SK-N-SH (cell line): ENCODE data around the gene C17orf67. TPM values are rescaled to one million over a fixed set of nuclear protein-coding genes. Genes with fewer than 3 reads are reported as not detected.

Experiments
- CTCF ChIA-PET: fragments of 300-600, 350-600 bp; formaldehyde crosslinking; extraction: SDS; loops from one replicate; lab custom pipeline; 2021; lab: Yijun Ruan, JAX
- POLR2A ChIA-PET: fragments of 350-600 bp; sonication (Branson Sonifier 250); formaldehyde crosslinking; extraction: SDS; loops from one replicate; lab custom pipeline; 2020; ENCODE audit warnings: antibody characterized with exemption, inconsistent platforms; lab: Yijun Ruan, JAX
- DNase-seq: peaks from one replicate; pipeline ENCODE4 v3.0.0; 2012
- H2AFZ ChIP-seq: fragments of 200-600 bp; sonication (generic); 2 replicates; pipeline ENCODE4 v1.8.1; 2016; ENCODE audit warnings: antibody characterized with exemption, mild to moderate bottlenecking, low read depth
- H3F3A ChIP-seq: fragments of 200-600 bp; sonication (generic); replicated peaks from 2 replicates; pipeline ENCODE3; 2016; ENCODE audit warnings: antibody characterized with exemption, mild to moderate bottlenecking; ENCODE audit not compliant: insufficient read depth
- H3K27ac ChIP-seq, 2 experiments: fragments of 200-500 bp in 1 of 2; fragments of 200-600 bp in 1 of 2; sonication (Bioruptor generic) in 1 of 2; sonication (generic), shearing (Covaris generic) in 1 of 2; 2 replicates each; pipeline versions ENCODE4 v1.5.1 to v1.6.1; 2014 to 2016; ENCODE audit warnings: low read depth in 2 of 2, inconsistent platforms in 1 of 2, low read length in 1 of 2, mild to moderate bottlenecking in 1 of 2, mixed read lengths in 1 of 2
- H3K27me3 ChIP-seq: fragments of 200-600 bp; sonication (generic), shearing (Covaris generic); 2 replicates; pipeline ENCODE4 v1.6.1; 2016; ENCODE audit warnings: mixed run types; ENCODE audit not compliant: insufficient read depth
- H3K36me3 ChIP-seq, 2 experiments: fragments of 200-500 bp in 1 of 2; fragments of 200-600 bp in 1 of 2; sonication (Bioruptor generic) in 1 of 2; sonication (generic) in 1 of 2; replicated peaks in 1 of 2; 2 replicates each; pipeline versions ENCODE3 to v1.5.1; 2014 to 2016; ENCODE audit warnings: low read length in 1 of 2, mild to moderate bottlenecking in 1 of 2; ENCODE audit not compliant: insufficient read depth in 2 of 2, control insufficient read depth in 1 of 2
- H3K4me1 ChIP-seq, 2 experiments: fragments of 200-500 bp in 1 of 2; fragments of 200-600 bp in 1 of 2; sonication (Bioruptor generic) in 1 of 2; sonication (generic), shearing (Covaris generic) in 1 of 2; 2 replicates each; pipeline versions ENCODE4 v1.5.1 to v1.6.1; 2014 to 2016; ENCODE audit warnings: low read depth in 1 of 2, low read length in 1 of 2, mixed run types in 1 of 2; ENCODE audit not compliant: insufficient read depth in 2 of 2, control insufficient read depth in 1 of 2
- H3K4me2 ChIP-seq: fragments of 200-600 bp; sonication (generic), shearing (Covaris generic); 2 replicates; pipeline ENCODE4 v1.6.1; 2017; ENCODE audit warnings: mixed run types
- H3K4me3 ChIP-seq, 2 experiments: fragments of 200-500 bp in 1 of 2; fragments of 200-600 bp in 1 of 2; sonication (Bioruptor generic) in 1 of 2; sonication (generic), shearing (Covaris generic) in 1 of 2; 2 replicates each; pipeline versions ENCODE4 v1.5.1 to v1.8.1; 2014 to 2016; ENCODE audit warnings: low read depth in 2 of 2, inconsistent platforms in 1 of 2, low read length in 1 of 2, mild to moderate bottlenecking in 1 of 2, mixed read lengths in 1 of 2, moderate library complexity in 1 of 2
- H3K79me2 ChIP-seq: fragments of 200-600 bp; sonication (generic); 2 replicates; pipeline ENCODE4 v1.8.1; 2017; ENCODE audit warnings: mild to moderate bottlenecking; ENCODE audit not compliant: insufficient read depth
- H3K9ac ChIP-seq: fragments of 200-600 bp; sonication (generic); 2 replicates; pipeline ENCODE4 v1.6.1; 2017; ENCODE audit warnings: mixed run types
- H3K9me2 ChIP-seq: fragments of 200-600 bp; sonication (generic); 2 replicates; pipeline ENCODE4 v1.6.1; 2017; ENCODE audit warnings: mixed run types
- H3K9me3 ChIP-seq: fragments of 200-600 bp; sonication (generic); 2 replicates; pipeline ENCODE4 v1.6.1; 2017; ENCODE audit warnings: mixed run types, mild to moderate bottlenecking, moderate library complexity
- H4K20me1 ChIP-seq: fragments of 200-600 bp; sonication (generic); 2 replicates; pipeline ENCODE4 v1.6.1; 2017; ENCODE audit warnings: mild to moderate bottlenecking, mixed run types; ENCODE audit not compliant: insufficient read depth
- CHD2 ChIP-seq: fragments of 150-350 bp; IDR thresholded peaks from 2 replicates; pipeline ENCODE4 v1.6.1; 2018; ENCODE audit warnings: low read length; ENCODE audit not compliant: partially characterized antibody
- CTCF ChIP-seq: fragments of 200-600 bp; sonication (generic); IDR thresholded peaks from 2 replicates; pipeline ENCODE4 v1.6.1; 2017; ENCODE audit warnings: antibody characterized with exemption, mild to moderate bottlenecking, moderate library complexity
- EP300 ChIP-seq, 2 experiments: IDR thresholded peaks; 2 replicates each; pipeline versions ENCODE4 v1.4.0 to v1.6.1; 2012; ENCODE audit warnings: borderline replicate concordance in 1 of 2, low read depth in 1 of 2, low read length in 1 of 2
- FOSL2 ChIP-seq: IDR thresholded peaks from 2 replicates; pipeline ENCODE4 v1.4.0; 2012; ENCODE audit warnings: low read depth, mild to moderate bottlenecking, moderate library complexity, borderline replicate concordance
- FOXJ3 ChIP-seq: sonication (generic); formaldehyde crosslinking; IDR thresholded peaks from 2 replicates; pipeline ENCODE4 v1.5.1; 2020; ENCODE audit warnings: mild to moderate bottlenecking, missing genetic modification reagents
- FOXM1 ChIP-seq: IDR thresholded peaks from 2 replicates; pipeline ENCODE4 v1.4.0; 2012; ENCODE audit warnings: low read depth, mild to moderate bottlenecking
- IRF3 ChIP-seq: fragments of 150-350 bp; IDR thresholded peaks from 2 replicates; pipeline ENCODE4 v1.6.1; 2016; ENCODE audit warnings: mild to moderate bottlenecking, low read depth, low read length
- MEF2A ChIP-seq: IDR thresholded peaks from 2 replicates; pipeline ENCODE4 v1.4.0; 2012; ENCODE audit warnings: low read depth, borderline replicate concordance
- NFIC ChIP-seq: IDR thresholded peaks from 2 replicates; pipeline ENCODE4 v1.4.0; 2012; ENCODE audit warnings: borderline replicate concordance
- NRF1 ChIP-seq: IDR thresholded peaks from 2 replicates; pipeline ENCODE4 v1.6.1; 2012; ENCODE audit warnings: low read depth, mild to moderate bottlenecking, low read length
- PBX3 ChIP-seq: IDR thresholded peaks from 2 replicates; pipeline ENCODE4; 2012
- POLR2AphosphoS5 ChIP-seq: IDR thresholded peaks from 2 replicates; pipeline ENCODE4 v1.6.1; 2012; ENCODE audit warnings: low read depth, low read length
- RCOR1 ChIP-seq: fragments of 150-350 bp; IDR thresholded peaks from 2 replicates; pipeline ENCODE4 v1.6.1; 2017; ENCODE audit warnings: antibody characterized with exemption, low read length
- REST ChIP-seq: IDR thresholded peaks from 2 replicates; pipeline ENCODE4 v1.6.1; 2012; ENCODE audit warnings: mild to moderate bottlenecking, low read depth, low read length, moderate library complexity
- SMC3 ChIP-seq: IDR thresholded peaks from 2 replicates; pipeline ENCODE4 v1.6.1; 2012; ENCODE audit warnings: low read depth, low read length, improper control_type of control experiment
- TAF1 ChIP-seq: IDR thresholded peaks from 2 replicates; pipeline ENCODE4 v1.6.1; 2012; ENCODE audit warnings: low read depth, mild to moderate bottlenecking, low read length, moderate library complexity, borderline replicate concordance
- TEAD4 ChIP-seq: IDR thresholded peaks from 2 replicates; pipeline ENCODE4 v1.4.0; 2012; ENCODE audit warnings: mild to moderate bottlenecking, borderline replicate concordance; ENCODE audit not compliant: insufficient read depth
- YY1 ChIP-seq: IDR thresholded peaks from 2 replicates; pipeline ENCODE4 v1.4.0; 2012; ENCODE audit warnings: low read depth, mild to moderate bottlenecking
- WGBS: methylation state at CpG from one replicate; pipeline ENCODE4 v1.1.6; 2017; ENCODE audit warnings: low lambda C conversion rate; 5-methylcytosine and 5-hydroxymethylcytosine counted together
- polyA plus RNA-seq, 3 experiments: library from polyadenylated mRNA; depleted of rRNA; stranded (reverse); fragments of >200 nt; gene quantifications; 2 replicates each; pipeline ENCODE4 v1.2.3, GENCODE V29; 2012

The C17orf67 gene
- polyA plus RNA-seq, 1 of the 3 experiments (the other 2 are of a cell fraction) = 1.7 TPM

GRCh38 chr17:56774650-56775049 lies 59.1 kb downstream of the C17orf67 start:
- WGBS = 35% methylated on average over 2 of the region's 2 CpGs
- H3K4me2 ChIP-seq = no peak overlapping the region
- H4K20me1 ChIP-seq = no peaks in the 10 kb centered on the region
- no peaks in the 10 kb centered on the region for H3K9me2 ChIP-seq
- H3K9me3 ChIP-seq = no peaks in the 10 kb centered on the region
- H3K27ac ChIP-seq = no peak overlapping the region
- no peak for DNase-seq
- H3K36me3 ChIP-seq = no peaks in the 10 kb centered on the region
- POLR2A ChIA-PET = no interaction called here
- H2AFZ ChIP-seq = no peak overlapping the region
- 0 out of 4 replicates have a peak, but pooled peaks cover 0 to under 1% of the 10 kb centered on the region in 2 experiments for H3K4me1 ChIP-seq
- CTCF ChIA-PET = no interaction called here
- H3K4me3 ChIP-seq = no peak overlapping the region
- TF ChIP-seq PBX3 (no peak), SMC3 (no peak), TAF1 (no peak), YY1 (no peak), REST (no peak), FOXM1 (no peak), POLR2AphosphoS5 (no peak), MEF2A (no peak), NRF1 (no peak), TEAD4 (no peak), EP300 (IDR thresholded peaks at IDR 0.05; ENCODE audit: borderline replicate concordance in 1 of 2, low read depth in 1 of 2, low read length in 1 of 2) (no peak), RCOR1 (no peak), IRF3 (no peak), CTCF (no peak), FOSL2 (no peak), CHD2 (no peak), NFIC (no peak), FOXJ3 (CRISPR knock-in tag) (no peak)
- TF ChIP-seq, all 33 proteins: peak for 0
- Histone ChIP-seq H3K79me2 (no peaks in the 10 kb centered on the region), H3K27me3 (no peaks in the 10 kb centered on the region; the same call in 1 of the 2 replicates), H3F3A (peaks cover 2% of the 10 kb centered on the region), H3K9ac (no peak overlapping the region)
